Esophagus muscularis mucosa (tissue), 4 donors: Measurements from ENCODE around the gene SET. TPM values are rescaled to one million over a fixed set of nuclear protein-coding genes. Genes with fewer than 3 reads are reported as not detected.

Source experiments
- DNase-seq: peaks from one replicate; pipeline ENCODE4 v3.0.0-alpha.2; 2017; ENCODE audit errors: extremely low spot score
- H3K27ac ChIP-seq, 4 donors: fragments of 200-600 bp; sonication (generic); replicated peaks in 1 of 4; 1 replicate in 3 of 4; 2 replicates in 1 of 4; pipeline ENCODE4 v1.5.1; 2016 to 2019; ENCODE audit warnings: mild to moderate bottlenecking in 1 of 4
- H3K27me3 ChIP-seq, 4 donors: fragments of 200-600 bp; sonication (generic); one replicate each; pipeline versions ENCODE4 v1.5.1 to v1.6.0; 2016 to 2019
- H3K36me3 ChIP-seq, 4 donors: fragments of 200-600 bp; sonication (generic); one replicate each; pipeline ENCODE4 v1.5.1; 2016 to 2019
- H3K4me1 ChIP-seq, 4 donors: fragments of 200-600 bp; sonication (generic); one replicate each; pipeline ENCODE4 v1.5.1; 2016 to 2019
- H3K4me3 ChIP-seq, 4 donors: fragments of 200-600 bp; sonication (generic); 1 replicate in 2 of 4; 2 replicates in 2 of 4; pipeline ENCODE4 v1.5.1; 2016 to 2019; ENCODE audit warnings: mild to moderate bottlenecking in 4 of 4, moderate library complexity in 1 of 4
- H3K9me3 ChIP-seq, 4 donors: fragments of 200-600 bp; sonication (generic); 1 replicate in 3 of 4; 2 replicates in 1 of 4; pipeline ENCODE4 v1.5.1; 2016 to 2019
- EP300 ChIP-seq: sonication (generic); formaldehyde crosslinking; IDR thresholded peaks from one replicate; pipeline ENCODE4 v1.6.1; 2017; ENCODE audit warnings: antibody characterized with exemption
- POLR2A ChIP-seq: fragments of 450-650 bp; IDR thresholded peaks from one replicate; pipeline ENCODE4 v1.6.1; 2017; ENCODE audit warnings: antibody characterized with exemption, moderate library complexity, mild to moderate bottlenecking, low read depth
- POLR2AphosphoS5 ChIP-seq, 2 donors: sonication (generic); formaldehyde crosslinking; IDR thresholded peaks; one replicate each; pipeline ENCODE4 v1.6.1; 2017; ENCODE audit warnings: antibody characterized with exemption in 2 of 2
- WGBS: methylation state at CpG from one replicate; pipeline ENCODE4 v1.1.5; 2018; 5-methylcytosine and 5-hydroxymethylcytosine counted together
- intact Hi-C: fragments of 100-400 bp; cut with DNase I; formaldehyde crosslinking; loops from one replicate; pipeline ENCODE4 v1.15.1; 2023
- total RNA-seq, 4 donors: library from RNA; depleted of rRNA; stranded (reverse); fragments of >200 nt; gene quantifications; one replicate each; pipeline versions ENCODE4 v1.1.0 to v1.2.1, GENCODE V29; 2016
- TF ChIP-seq, protein P1 (sequence below), 3 experiments: fragments of 200-600 bp in 2 of 3; fragments of 450-650 bp in 1 of 3; sonication (generic) in 2 of 3; IDR thresholded peaks; one replicate each; pipeline ENCODE4 v1.5.1; 2017 to 2019; ENCODE audit warnings: antibody characterized with exemption in 3 of 3, mild to moderate bottlenecking in 2 of 3, moderate library complexity in 1 of 3

Gene SET
- total RNA-seq, 4 donors from 2014 or later = 170 to 239 (median 205) TPM

- Histone ChIP-seq H3K27ac (peak overlapping the region; percentile 74 to 85 (median 80)), H3K9me3 (no peaks in the 10 kb centered on the region), H3K27me3 (no peaks in the 10 kb centered on the region), H3K4me3 (peak overlapping the region; percentile 20 to 80 (median 72)), H3K36me3 (peaks cover 0 to 23% (median 0%) of the 10 kb centered on the region in 4 donors), H3K4me1 (peaks cover 6 to 27% (median 21%) of the 10 kb centered on the region in 4 donors)
- DNase-seq = no peak
- intact Hi-C loops = loop anchor here (5.0 kb wide), 1 partner anchor 57 kb away; no protein-coding TSS in a partner anchor
- 87% methylated on average over 4 of the region's 5 CpGs for WGBS
- TF ChIP-seq POLR2A (no peak), POLR2AphosphoS5 (IDR thresholded peaks at IDR 0.05) (no peak), EP300 (no peak)
- TF ChIP-seq, protein P1, sequence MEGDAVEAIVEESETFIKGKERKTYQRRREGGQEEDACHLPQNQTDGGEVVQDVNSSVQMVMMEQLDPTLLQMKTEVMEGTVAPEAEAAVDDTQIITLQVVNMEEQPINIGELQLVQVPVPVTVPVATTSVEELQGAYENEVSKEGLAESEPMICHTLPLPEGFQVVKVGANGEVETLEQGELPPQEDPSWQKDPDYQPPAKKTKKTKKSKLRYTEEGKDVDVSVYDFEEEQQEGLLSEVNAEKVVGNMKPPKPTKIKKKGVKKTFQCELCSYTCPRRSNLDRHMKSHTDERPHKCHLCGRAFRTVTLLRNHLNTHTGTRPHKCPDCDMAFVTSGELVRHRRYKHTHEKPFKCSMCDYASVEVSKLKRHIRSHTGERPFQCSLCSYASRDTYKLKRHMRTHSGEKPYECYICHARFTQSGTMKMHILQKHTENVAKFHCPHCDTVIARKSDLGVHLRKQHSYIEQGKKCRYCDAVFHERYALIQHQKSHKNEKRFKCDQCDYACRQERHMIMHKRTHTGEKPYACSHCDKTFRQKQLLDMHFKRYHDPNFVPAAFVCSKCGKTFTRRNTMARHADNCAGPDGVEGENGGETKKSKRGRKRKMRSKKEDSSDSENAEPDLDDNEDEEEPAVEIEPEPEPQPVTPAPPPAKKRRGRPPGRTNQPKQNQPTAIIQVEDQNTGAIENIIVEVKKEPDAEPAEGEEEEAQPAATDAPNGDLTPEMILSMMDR (IDR thresholded peaks at IDR 0.05) = no peak
These were observed 15.3 kb downstream of the SET start for GRCh38 chr9:128704356-128704670.

- H3K36me3 ChIP-seq = peaks cover 0 to 23% (median 0%) of the 10 kb centered on the region in 4 donors
- no peaks in the 10 kb centered on the region for H3K27me3 ChIP-seq
- WGBS = 80% methylated on average over 12 of the region's 36 CpGs
- TF ChIP-seq POLR2AphosphoS5 (IDR thresholded peaks at IDR 0.05) (no peak), EP300 (no peak), POLR2A (no peak)
- TF ChIP-seq, protein P1 (IDR thresholded peaks at IDR 0.05) = no peak
- H3K27ac ChIP-seq = peak overlapping the region in 2 of 4 donors; percentile 74 to 85
- H3K4me1 ChIP-seq = peaks cover 6 to 27% (median 21%) of the 10 kb centered on the region in 4 donors
- no peak overlapping the region for H3K4me3 ChIP-seq
- intact Hi-C loops = no loop called here
- no peak for DNase-seq
- H3K9me3 ChIP-seq = no peaks in the 10 kb centered on the region
These were observed 16.3 kb downstream of the SET start for GRCh38 chr9:128705051-128705965.

DNA sequence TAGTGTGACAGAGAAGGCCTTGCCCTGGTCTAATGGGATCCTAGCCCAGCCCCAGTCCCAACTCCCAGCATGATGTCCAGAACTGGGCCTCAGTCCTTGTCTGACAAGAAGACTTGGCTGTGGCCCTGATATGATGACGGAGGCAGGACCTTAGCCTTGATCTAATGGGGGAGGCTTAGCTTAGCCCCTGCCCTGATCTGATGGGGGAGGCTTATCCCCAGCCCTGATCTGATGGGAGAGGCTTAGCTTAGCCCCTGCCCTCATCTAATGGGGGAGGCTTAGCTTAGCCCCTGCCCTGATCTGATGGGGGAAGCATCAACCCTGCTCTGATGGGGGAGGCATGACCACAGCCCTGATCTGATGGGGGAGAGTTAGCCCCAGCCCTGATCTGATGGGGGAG lies 17.0 kb downstream of the SET start:
- no peak for DNase-seq
- peaks cover 0 to 23% (median 0%) of the 10 kb centered on the region in 4 donors for H3K36me3 ChIP-seq
- no peaks in the 10 kb centered on the region for H3K9me3 ChIP-seq
- intact Hi-C loops = no loop called here
- no peak overlapping the region for H3K27ac ChIP-seq
- 100% methylated on average over 1 of the region's 1 CpG for WGBS
- no peak overlapping the region for H3K4me3 ChIP-seq
- H3K4me1 ChIP-seq = peaks cover 6 to 27% (median 21%) of the 10 kb centered on the region in 4 donors
- H3K27me3 ChIP-seq = no peaks in the 10 kb centered on the region
- TF ChIP-seq POLR2AphosphoS5 (IDR thresholded peaks at IDR 0.05) (no peak), POLR2A (no peak), EP300 (no peak)
- TF ChIP-seq, protein P1 (IDR thresholded peaks at IDR 0.05) = no peak

DNA sequence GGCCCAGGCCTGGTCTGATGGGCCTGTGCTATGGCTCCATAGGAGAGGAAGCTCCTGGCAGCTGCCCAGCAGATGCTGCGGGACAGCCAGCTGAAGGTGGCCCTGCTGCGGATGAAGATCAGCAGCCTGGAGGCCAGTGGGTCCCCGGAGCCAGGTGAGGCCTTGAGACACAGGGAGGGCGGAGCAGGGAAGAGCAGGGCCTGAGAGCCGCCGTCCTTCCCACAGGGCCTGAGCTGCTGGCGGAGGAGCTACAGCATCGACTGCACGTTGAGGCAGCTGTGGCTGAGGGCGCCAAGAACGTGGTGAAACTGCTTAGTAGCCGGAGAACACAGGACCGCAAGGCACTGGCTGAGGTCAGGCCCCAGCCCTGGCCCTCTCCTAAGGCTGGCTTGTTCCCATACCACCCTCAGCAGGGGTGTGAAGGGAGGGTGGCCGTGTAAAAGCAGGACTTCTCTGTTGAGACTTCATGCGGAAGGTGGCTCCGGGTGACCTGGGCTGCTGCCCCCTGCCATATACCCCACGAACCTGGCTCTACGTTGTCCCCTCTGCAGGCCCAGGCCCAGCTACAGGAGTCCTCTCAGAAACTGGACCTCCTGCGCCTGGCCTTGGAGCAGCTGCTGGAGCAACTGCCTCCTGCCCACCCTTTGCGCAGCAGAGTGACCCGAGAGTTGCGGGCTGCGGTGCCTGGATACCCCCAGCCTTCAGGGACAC lies 17.8 kb downstream of the SET start:
- intact Hi-C loops = no loop called here
- H3K4me1 ChIP-seq = peaks cover 0 to 22% (median 15%) of the 10 kb centered on the region in 4 donors
- H3K36me3 ChIP-seq = peaks cover 0 to 23% (median 0%) of the 10 kb centered on the region in 4 donors
- H3K4me3 ChIP-seq = no peak overlapping the region
- DNase-seq = no peak
- H3K9me3 ChIP-seq = no peaks in the 10 kb centered on the region
- H3K27me3 ChIP-seq = no peaks in the 10 kb centered on the region
- 78% methylated on average over 16 of the region's 23 CpGs for WGBS
- no peak overlapping the region for H3K27ac ChIP-seq
- no peak for TF ChIP-seq POLR2A
- no peak for TF ChIP-seq EP300
- TF ChIP-seq POLR2AphosphoS5 (IDR thresholded peaks at IDR 0.05) = no peak
- TF ChIP-seq, protein P1 (IDR thresholded peaks at IDR 0.05) = no peak
